WTC11 (cell line): ENCODE measurements around the gene CCDC68. TPM values are rescaled to one million over a fixed set of nuclear protein-coding genes. Genes with fewer than 3 reads are reported as not detected.

Experiments used
- ATAC-seq: fragments of 200-7000 bp; cut with Tn5 transposase; 2 replicates; pipeline ENCODE4 v1.10.0; 2021; ENCODE audit warnings: mild to moderate bottlenecking, moderate library complexity
- CTCF ChIA-PET: fragments of 300-600 bp; sonication (Branson Sonifier 250); formaldehyde crosslinking; loops from one replicate; lab custom pipeline; 2021; ENCODE audit warnings: antibody characterized with exemption; lab: Charles Lee
- POLR2A ChIA-PET: fragments of 350-600 bp; sonication (Branson Sonifier 250); formaldehyde crosslinking; loops from one replicate; lab custom pipeline; 2021; ENCODE audit warnings: antibody characterized with exemption; lab: Charles Lee
- DNase-seq: peaks from one replicate; pipeline ENCODE4 v3.0.0; 2021; ENCODE audit warnings: low spot score
- H3K27ac Mint-ChIP-seq: 2 replicates; pipeline ENCODE4 v1.8.0; 2021; ENCODE audit warnings: mixed read lengths
- H3K27me3 Mint-ChIP-seq: 2 replicates; pipeline ENCODE4 v1.8.0; 2021; ENCODE audit warnings: low read depth, mild to moderate bottlenecking, moderate library complexity, mixed read lengths
- H3K36me3 Mint-ChIP-seq: 2 replicates; pipeline ENCODE4 v1.8.0; 2021; ENCODE audit warnings: mixed read lengths
- H3K4me1 Mint-ChIP-seq: 2 replicates; pipeline ENCODE4 v1.8.0; 2022; ENCODE audit warnings: mixed read lengths
- H3K4me3 Mint-ChIP-seq: 2 replicates; pipeline ENCODE4 v1.8.0; 2021; ENCODE audit warnings: mild to moderate bottlenecking, moderate library complexity, mixed read lengths
- H3K9me3 Mint-ChIP-seq: 2 replicates; pipeline ENCODE4 v1.8.0; 2021; ENCODE audit warnings: mixed read lengths
- CBFB ChIP-seq: sonication (generic); formaldehyde crosslinking; IDR thresholded peaks from 2 replicates; pipeline ENCODE4 v1.8.1; 2022; ENCODE audit warnings: mild to moderate bottlenecking, low read depth, missing genetic modification reagents
- ESRRA ChIP-seq: sonication (generic); formaldehyde crosslinking; IDR thresholded peaks from 2 replicates; pipeline ENCODE4 v1.8.1; 2022; ENCODE audit warnings: mild to moderate bottlenecking, missing genetic modification reagents, borderline replicate concordance
- FOXK1 ChIP-seq: sonication (generic); formaldehyde crosslinking; IDR thresholded peaks from 2 replicates; pipeline ENCODE4 v1.8.0; 2022; ENCODE audit warnings: mild to moderate bottlenecking, moderate library complexity, missing genetic modification reagents
- GABPB1 ChIP-seq: sonication (generic); formaldehyde crosslinking; IDR thresholded peaks from 2 replicates; pipeline ENCODE4 v1.8.1; 2023; ENCODE audit warnings: mild to moderate bottlenecking, missing genetic modification reagents
- GTF2I ChIP-seq: fragments of 250-450 bp; sonication (Bioruptor Pico); conservative IDR thresholded peaks from 2 replicates; pipeline ENCODE4 v1.4.0; 2021; ENCODE audit warnings: mild to moderate bottlenecking
- JUN ChIP-seq: sonication (generic); formaldehyde crosslinking; IDR thresholded peaks from 2 replicates; pipeline ENCODE4 v1.8.0; 2023; ENCODE audit warnings: mild to moderate bottlenecking, missing genetic modification reagents
- MYBL2 ChIP-seq: sonication (generic); formaldehyde crosslinking; IDR thresholded peaks from 2 replicates; pipeline ENCODE4 v1.8.1; 2023; ENCODE audit warnings: mild to moderate bottlenecking, moderate library complexity, missing genetic modification reagents
- NR2C2 ChIP-seq: sonication (generic); formaldehyde crosslinking; IDR thresholded peaks from 2 replicates; pipeline ENCODE4 v1.8.0; 2022; ENCODE audit warnings: mild to moderate bottlenecking, missing genetic modification reagents
- NR3C1 ChIP-seq: sonication (generic); formaldehyde crosslinking; conservative IDR thresholded peaks from 2 replicates; pipeline ENCODE4 v1.8.1; 2023; ENCODE audit warnings: low read depth, mild to moderate bottlenecking, missing genetic modification reagents
- TEAD4 ChIP-seq: sonication (generic); formaldehyde crosslinking; IDR thresholded peaks from 2 replicates; pipeline ENCODE4 v1.8.0; 2022; ENCODE audit warnings: mild to moderate bottlenecking, missing genetic modification reagents
- ZNF121 ChIP-seq: sonication (generic); formaldehyde crosslinking; IDR thresholded peaks from 2 replicates; pipeline ENCODE4 v1.8.0; 2023; ENCODE audit warnings: missing genetic modification reagents
- ZNF396 ChIP-seq: fragments of 250-450 bp; sonication (Bioruptor Pico); IDR thresholded peaks from 2 replicates; pipeline ENCODE4 v1.8.0; 2021; ENCODE audit warnings: mild to moderate bottlenecking, moderate library complexity, borderline replicate concordance
- ZNF416 ChIP-seq: fragments of 250-450 bp; sonication (Bioruptor Pico); IDR thresholded peaks from 2 replicates; pipeline ENCODE4 v1.9.0; 2021; ENCODE audit warnings: mild to moderate bottlenecking, inconsistent platforms
- ZNF671 ChIP-seq: fragments of 250-450 bp; sonication (Bioruptor Pico); IDR thresholded peaks from 2 replicates; pipeline ENCODE4 v1.8.0; 2021; ENCODE audit warnings: mild to moderate bottlenecking
- total RNA-seq: library from RNA; stranded (reverse); gene quantifications from 3 replicates; pipeline ENCODE4 v1.2.3, GENCODE V29; 2021
- TF ChIP-seq, protein P1 (sequence below): sonication (generic); formaldehyde crosslinking; IDR thresholded peaks from 2 replicates; pipeline ENCODE4 v1.8.0; 2022; ENCODE audit warnings: mild to moderate bottlenecking, missing genetic modification reagents
- TF ChIP-seq, protein P2 (sequence below): sonication (generic); formaldehyde crosslinking; IDR thresholded peaks from 2 replicates; pipeline ENCODE4 v1.8.1; 2023; ENCODE audit warnings: mild to moderate bottlenecking, missing genetic modification reagents, moderate library complexity
- TF ChIP-seq, protein P3 (sequence below): fragments of 250-450 bp; sonication (Bioruptor Pico); IDR thresholded peaks from 2 replicates; pipeline ENCODE4 v1.9.0; 2021; ENCODE audit warnings: mild to moderate bottlenecking
- TF ChIP-seq, protein P4 (sequence below): sonication (generic); formaldehyde crosslinking; IDR thresholded peaks from 2 replicates; pipeline ENCODE4 v1.8.0; 2022; ENCODE audit warnings: mild to moderate bottlenecking, missing genetic modification reagents
- TF ChIP-seq, protein P5 (sequence below): sonication (generic); formaldehyde crosslinking; IDR thresholded peaks from 2 replicates; pipeline ENCODE4 v1.8.0; 2022; ENCODE audit warnings: mild to moderate bottlenecking, missing genetic modification reagents
- TF ChIP-seq, protein P6 (sequence below): fragments of 250-450 bp; sonication (Bioruptor Pico); IDR thresholded peaks from 2 replicates; pipeline ENCODE4 v1.9.0; 2021; ENCODE audit warnings: mild to moderate bottlenecking
- TF ChIP-seq, protein P7 (sequence below): fragments of 200-600 bp; IDR thresholded peaks from 2 replicates; pipeline ENCODE4 v1.8.0; 2022; ENCODE audit warnings: antibody characterized with exemption
- TF ChIP-seq, protein P8 (sequence below): sonication (generic); formaldehyde crosslinking; conservative IDR thresholded peaks from 2 replicates; pipeline ENCODE4 v1.8.1; 2023; ENCODE audit warnings: mild to moderate bottlenecking, low read depth, missing genetic modification reagents, moderate library complexity

The CCDC68 gene
- total RNA-seq, 1 experiment from 2014 or later = 0.92 TPM

DNA sequence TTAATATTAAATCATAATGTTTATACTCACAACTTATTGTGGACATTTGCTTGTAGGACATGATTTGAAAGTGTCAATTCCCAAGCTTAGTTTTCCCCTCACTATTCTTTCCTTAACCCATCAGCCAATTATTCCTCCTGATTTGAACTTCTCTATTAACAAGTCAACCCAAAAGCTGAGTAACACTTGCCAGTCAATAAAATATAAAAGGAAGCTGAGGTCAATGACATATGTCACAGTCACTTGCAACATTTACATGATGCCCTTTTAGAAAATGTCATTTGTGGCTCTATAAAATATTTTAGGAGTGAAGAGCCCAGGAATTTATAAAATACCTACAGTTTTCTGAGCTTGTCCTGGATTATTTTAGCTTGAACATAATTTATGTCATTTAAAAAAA lies 7.2 kb downstream of the CCDC68 start:
- Mint-ChIP-seq H3K27ac (no peak overlapping the region), H3K4me3 (no peak overlapping the region), H3K9me3 (no peaks in the 10 kb centered on the region), H3K27me3 (no peaks in the 10 kb centered on the region; the same call in 1 of the 2 replicates), H3K4me1 (no peaks in the 10 kb centered on the region)
- DNase-seq = no peak
- TF ChIP-seq GABPB1 (no peak), FOXK1 (CRISPR knock-in tag) (no peak), NR3C1 (CRISPR knock-in tag) (no peak), ZNF121 (no peak), ESRRA (CRISPR knock-in tag) (no peak), JUN (CRISPR knock-in tag) (no peak), MYBL2 (CRISPR knock-in tag) (no peak), CBFB (no peak), ZNF396 (CRISPR knock-in tag) (no peak), NR2C2 (CRISPR knock-in tag) (no peak), ZNF671 (CRISPR knock-in tag) (no peak)
- TF ChIP-seq, protein P1, sequence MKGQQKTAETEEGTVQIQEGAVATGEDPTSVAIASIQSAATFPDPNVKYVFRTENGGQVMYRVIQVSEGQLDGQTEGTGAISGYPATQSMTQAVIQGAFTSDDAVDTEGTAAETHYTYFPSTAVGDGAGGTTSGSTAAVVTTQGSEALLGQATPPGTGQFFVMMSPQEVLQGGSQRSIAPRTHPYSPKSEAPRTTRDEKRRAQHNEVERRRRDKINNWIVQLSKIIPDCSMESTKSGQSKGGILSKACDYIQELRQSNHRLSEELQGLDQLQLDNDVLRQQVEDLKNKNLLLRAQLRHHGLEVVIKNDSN = no peak
- TF ChIP-seq, protein P2, sequence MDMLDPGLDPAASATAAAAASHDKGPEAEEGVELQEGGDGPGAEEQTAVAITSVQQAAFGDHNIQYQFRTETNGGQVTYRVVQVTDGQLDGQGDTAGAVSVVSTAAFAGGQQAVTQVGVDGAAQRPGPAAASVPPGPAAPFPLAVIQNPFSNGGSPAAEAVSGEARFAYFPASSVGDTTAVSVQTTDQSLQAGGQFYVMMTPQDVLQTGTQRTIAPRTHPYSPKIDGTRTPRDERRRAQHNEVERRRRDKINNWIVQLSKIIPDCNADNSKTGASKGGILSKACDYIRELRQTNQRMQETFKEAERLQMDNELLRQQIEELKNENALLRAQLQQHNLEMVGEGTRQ (CRISPR knock-in tag) = no peak
- TF ChIP-seq, protein P3, sequence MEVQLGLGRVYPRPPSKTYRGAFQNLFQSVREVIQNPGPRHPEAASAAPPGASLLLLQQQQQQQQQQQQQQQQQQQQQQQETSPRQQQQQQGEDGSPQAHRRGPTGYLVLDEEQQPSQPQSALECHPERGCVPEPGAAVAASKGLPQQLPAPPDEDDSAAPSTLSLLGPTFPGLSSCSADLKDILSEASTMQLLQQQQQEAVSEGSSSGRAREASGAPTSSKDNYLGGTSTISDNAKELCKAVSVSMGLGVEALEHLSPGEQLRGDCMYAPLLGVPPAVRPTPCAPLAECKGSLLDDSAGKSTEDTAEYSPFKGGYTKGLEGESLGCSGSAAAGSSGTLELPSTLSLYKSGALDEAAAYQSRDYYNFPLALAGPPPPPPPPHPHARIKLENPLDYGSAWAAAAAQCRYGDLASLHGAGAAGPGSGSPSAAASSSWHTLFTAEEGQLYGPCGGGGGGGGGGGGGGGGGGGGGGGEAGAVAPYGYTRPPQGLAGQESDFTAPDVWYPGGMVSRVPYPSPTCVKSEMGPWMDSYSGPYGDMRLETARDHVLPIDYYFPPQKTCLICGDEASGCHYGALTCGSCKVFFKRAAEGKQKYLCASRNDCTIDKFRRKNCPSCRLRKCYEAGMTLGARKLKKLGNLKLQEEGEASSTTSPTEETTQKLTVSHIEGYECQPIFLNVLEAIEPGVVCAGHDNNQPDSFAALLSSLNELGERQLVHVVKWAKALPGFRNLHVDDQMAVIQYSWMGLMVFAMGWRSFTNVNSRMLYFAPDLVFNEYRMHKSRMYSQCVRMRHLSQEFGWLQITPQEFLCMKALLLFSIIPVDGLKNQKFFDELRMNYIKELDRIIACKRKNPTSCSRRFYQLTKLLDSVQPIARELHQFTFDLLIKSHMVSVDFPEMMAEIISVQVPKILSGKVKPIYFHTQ = no peak
- TF ChIP-seq, protein P4, sequence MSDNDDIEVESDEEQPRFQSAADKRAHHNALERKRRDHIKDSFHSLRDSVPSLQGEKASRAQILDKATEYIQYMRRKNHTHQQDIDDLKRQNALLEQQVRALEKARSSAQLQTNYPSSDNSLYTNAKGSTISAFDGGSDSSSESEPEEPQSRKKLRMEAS (CRISPR knock-in tag) = no peak
- TF ChIP-seq, protein P5, sequence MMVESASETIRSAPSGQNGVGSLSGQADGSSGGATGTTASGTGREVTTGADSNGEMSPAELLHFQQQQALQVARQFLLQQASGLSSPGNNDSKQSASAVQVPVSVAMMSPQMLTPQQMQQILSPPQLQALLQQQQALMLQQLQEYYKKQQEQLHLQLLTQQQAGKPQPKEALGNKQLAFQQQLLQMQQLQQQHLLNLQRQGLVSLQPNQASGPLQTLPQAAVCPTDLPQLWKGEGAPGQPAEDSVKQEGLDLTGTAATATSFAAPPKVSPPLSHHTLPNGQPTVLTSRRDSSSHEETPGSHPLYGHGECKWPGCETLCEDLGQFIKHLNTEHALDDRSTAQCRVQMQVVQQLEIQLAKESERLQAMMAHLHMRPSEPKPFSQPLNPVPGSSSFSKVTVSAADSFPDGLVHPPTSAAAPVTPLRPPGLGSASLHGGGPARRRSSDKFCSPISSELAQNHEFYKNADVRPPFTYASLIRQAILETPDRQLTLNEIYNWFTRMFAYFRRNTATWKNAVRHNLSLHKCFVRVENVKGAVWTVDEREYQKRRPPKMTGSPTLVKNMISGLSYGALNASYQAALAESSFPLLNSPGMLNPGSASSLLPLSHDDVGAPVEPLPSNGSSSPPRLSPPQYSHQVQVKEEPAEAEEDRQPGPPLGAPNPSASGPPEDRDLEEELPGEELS (CRISPR knock-in tag) = no peak
- TF ChIP-seq, protein P6, sequence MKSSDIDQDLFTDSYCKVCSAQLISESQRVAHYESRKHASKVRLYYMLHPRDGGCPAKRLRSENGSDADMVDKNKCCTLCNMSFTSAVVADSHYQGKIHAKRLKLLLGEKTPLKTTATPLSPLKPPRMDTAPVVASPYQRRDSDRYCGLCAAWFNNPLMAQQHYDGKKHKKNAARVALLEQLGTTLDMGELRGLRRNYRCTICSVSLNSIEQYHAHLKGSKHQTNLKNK (CRISPR knock-in tag) = no peak
- TF ChIP-seq, protein P7, sequence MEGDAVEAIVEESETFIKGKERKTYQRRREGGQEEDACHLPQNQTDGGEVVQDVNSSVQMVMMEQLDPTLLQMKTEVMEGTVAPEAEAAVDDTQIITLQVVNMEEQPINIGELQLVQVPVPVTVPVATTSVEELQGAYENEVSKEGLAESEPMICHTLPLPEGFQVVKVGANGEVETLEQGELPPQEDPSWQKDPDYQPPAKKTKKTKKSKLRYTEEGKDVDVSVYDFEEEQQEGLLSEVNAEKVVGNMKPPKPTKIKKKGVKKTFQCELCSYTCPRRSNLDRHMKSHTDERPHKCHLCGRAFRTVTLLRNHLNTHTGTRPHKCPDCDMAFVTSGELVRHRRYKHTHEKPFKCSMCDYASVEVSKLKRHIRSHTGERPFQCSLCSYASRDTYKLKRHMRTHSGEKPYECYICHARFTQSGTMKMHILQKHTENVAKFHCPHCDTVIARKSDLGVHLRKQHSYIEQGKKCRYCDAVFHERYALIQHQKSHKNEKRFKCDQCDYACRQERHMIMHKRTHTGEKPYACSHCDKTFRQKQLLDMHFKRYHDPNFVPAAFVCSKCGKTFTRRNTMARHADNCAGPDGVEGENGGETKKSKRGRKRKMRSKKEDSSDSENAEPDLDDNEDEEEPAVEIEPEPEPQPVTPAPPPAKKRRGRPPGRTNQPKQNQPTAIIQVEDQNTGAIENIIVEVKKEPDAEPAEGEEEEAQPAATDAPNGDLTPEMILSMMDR = no peak
- TF ChIP-seq, all 79 proteins: peak for 0
- ChIA-PET CTCF (no interaction called here), POLR2A (no interaction called here)
- H3K36me3 Mint-ChIP-seq = no peaks in the 10 kb centered on the region
- ATAC-seq = no peak

DNA sequence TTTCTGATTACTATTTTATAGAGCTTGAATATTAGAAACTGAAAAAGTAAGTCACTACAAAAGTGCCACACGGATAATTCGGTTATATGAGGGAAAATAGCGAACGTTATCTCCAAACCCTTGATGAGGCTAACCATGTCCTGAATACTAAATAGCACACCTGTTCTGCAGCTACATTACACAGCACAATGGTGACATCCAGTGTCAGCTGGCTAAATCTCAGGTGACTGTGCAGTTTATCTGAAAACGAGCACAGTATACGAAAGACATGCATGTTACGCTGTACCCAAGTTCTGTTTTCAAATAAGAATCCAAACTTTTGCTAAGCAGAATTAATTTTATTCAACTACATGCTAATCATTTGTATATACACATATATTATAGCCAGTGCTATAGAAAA lies 9.0 kb downstream of the CCDC68 start:
- Mint-ChIP-seq H3K27me3 (no peaks in the 10 kb centered on the region; the same call in 1 of the 2 replicates), H3K36me3 (no peaks in the 10 kb centered on the region)
- ATAC-seq = no peak

More for the DNA sequence above, 9.0 kb downstream of the CCDC68 start:
- no peaks in the 10 kb centered on the region for H3K9me3 Mint-ChIP-seq
- POLR2A ChIA-PET = no interaction called here
- peaks cover 7% of the 10 kb centered on the region for H3K4me1 Mint-ChIP-seq
- no peak for DNase-seq
- TF ChIP-seq GABPB1 (no peak), GTF2I (no peak), TEAD4 (CRISPR knock-in tag) (no peak), ZNF416 (no peak)
- TF ChIP-seq, protein P8, sequence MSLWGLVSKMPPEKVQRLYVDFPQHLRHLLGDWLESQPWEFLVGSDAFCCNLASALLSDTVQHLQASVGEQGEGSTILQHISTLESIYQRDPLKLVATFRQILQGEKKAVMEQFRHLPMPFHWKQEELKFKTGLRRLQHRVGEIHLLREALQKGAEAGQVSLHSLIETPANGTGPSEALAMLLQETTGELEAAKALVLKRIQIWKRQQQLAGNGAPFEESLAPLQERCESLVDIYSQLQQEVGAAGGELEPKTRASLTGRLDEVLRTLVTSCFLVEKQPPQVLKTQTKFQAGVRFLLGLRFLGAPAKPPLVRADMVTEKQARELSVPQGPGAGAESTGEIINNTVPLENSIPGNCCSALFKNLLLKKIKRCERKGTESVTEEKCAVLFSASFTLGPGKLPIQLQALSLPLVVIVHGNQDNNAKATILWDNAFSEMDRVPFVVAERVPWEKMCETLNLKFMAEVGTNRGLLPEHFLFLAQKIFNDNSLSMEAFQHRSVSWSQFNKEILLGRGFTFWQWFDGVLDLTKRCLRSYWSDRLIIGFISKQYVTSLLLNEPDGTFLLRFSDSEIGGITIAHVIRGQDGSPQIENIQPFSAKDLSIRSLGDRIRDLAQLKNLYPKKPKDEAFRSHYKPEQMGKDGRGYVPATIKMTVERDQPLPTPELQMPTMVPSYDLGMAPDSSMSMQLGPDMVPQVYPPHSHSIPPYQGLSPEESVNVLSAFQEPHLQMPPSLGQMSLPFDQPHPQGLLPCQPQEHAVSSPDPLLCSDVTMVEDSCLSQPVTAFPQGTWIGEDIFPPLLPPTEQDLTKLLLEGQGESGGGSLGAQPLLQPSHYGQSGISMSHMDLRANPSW = no peak
- TF ChIP-seq, all 79 proteins: peak for 0
- CTCF ChIA-PET = interaction anchor here (1.6 kb wide), 1 partner anchor 506 kb away, joined by 3 read pairs; no protein-coding TSS in a partner anchor
- Mint-ChIP-seq H3K27ac (no peak overlapping the region), H3K4me3 (no peak overlapping the region)
